ENCODE results near the gene FGD1. TPM values are rescaled to one million over a fixed set of nuclear protein-coding genes. Genes with fewer than 3 reads are reported as not detected.
A peak's percentile ranks its signal among the peaks of the same experiment; 100 is the strongest.

Gene FGD1
- total and polyA plus RNA-seq, 2 experiments from 2014 or later: 11.8 to 24.9 TPM

GRCh38 chrX:54529151-54529550 lies 33.1 kb upstream of the FGD1 start:
- no peaks in the 10 kb centered on the region for H3F3A ChIP-seq (replicated peaks; ENCODE audit: low read depth)
- Mint-ChIP-seq H3K4me3 (peak overlapping the region; percentile 94), H3K36me3 (ENCODE audit: low read depth) (peaks cover 34% of the 10 kb centered on the region), H3K27me3 (ENCODE audit: insufficient read depth, low read depth, poor library complexity) (peaks cover 5% of the 10 kb centered on the region), H3K9me3 (no peaks in the 10 kb centered on the region), H3K4me1 (peaks cover 22% of the 10 kb centered on the region), H3K27ac (peak overlapping the region; percentile 99)
- peaks cover 38% of the 10 kb centered on the region for H3K79me2 ChIP-seq (replicated peaks; ENCODE audit: insufficient read depth)
- H4K20me1 ChIP-seq (replicated peaks; ENCODE audit: insufficient read depth): no peaks in the 10 kb centered on the region
- H3K4me1 ChIP-seq (ENCODE audit: insufficient read depth): no peaks in the 10 kb centered on the region
- TF ChIP-seq STAT1 (IDR thresholded peaks at IDR 0.05; ENCODE audit: unreplicated experiment) (no peak), ETS1 (IDR thresholded peaks at IDR 0.05) (no peak), EZH2 (IDR thresholded peaks at IDR 0.05; ENCODE audit: low read depth, unreplicated experiment) (no peak), ZNF331 (CRISPR knock-in tag; IDR thresholded peaks at IDR 0.05; ENCODE audit: low read depth) (no peak), CREB1 (CRISPR knock-in tag; IDR thresholded peaks at IDR 0.05; ENCODE audit: low read depth) (no peak), CTCF (conservative IDR thresholded peaks at IDR 0.05; ENCODE audit: low read depth in 2 of 2) (no peak), ZNF462 (CRISPR knock-in tag; IDR thresholded peaks at IDR 0.05) (no peak), REST (IDR thresholded peaks at IDR 0.05; ENCODE audit: unreplicated experiment) (no peak), JUNB (IDR thresholded peaks at IDR 0.05; ENCODE audit: unreplicated experiment) (no peak), NANOG (IDR thresholded peaks at IDR 0.05; ENCODE audit: borderline replicate concordance) (no peak)
- peaks cover 4% of the 10 kb centered on the region; the same call in 1 of the 2 replicates for H3K36me3 ChIP-seq (ENCODE audit: insufficient read depth)
- no peak overlapping the region for H2AFZ ChIP-seq
- H3K4me2 ChIP-seq: peak overlapping the region; percentile 69
- ATAC-seq (peak; percentile 8; the same call in 1 of the 3 replicates), DNase-seq (ENCODE audit: low spot score) (no peak)
- no peaks in the 10 kb centered on the region for H3K27me3 ChIP-seq (ENCODE audit: insufficient read depth)
- H3K4me3 ChIP-seq: peak overlapping the region; percentile 83
- H3K9me2 ChIP-seq (ENCODE audit: insufficient read depth): no peaks in the 10 kb centered on the region
- peak overlapping the region; percentile 87 for H3K27ac ChIP-seq (ENCODE audit: low read depth)

Data from GM23338 (cell line).